CD14-positive monocyte (primary cell): ENCODE measurements around the gene CDH12. TPM values are rescaled to one million over a fixed set of nuclear protein-coding genes. Genes with fewer than 3 reads are reported as not detected.

Experiments
- DNase-seq, 3 donors: peaks; one replicate each; pipeline ENCODE4 v3.0.0-alpha.2; 2011 to 2022
- H2AFZ ChIP-seq: 2 replicates; pipeline ENCODE4 v1.6.0; 2012; ENCODE audit warnings: mild to moderate bottlenecking, low read depth, low read length, inconsistent platforms; ENCODE audit not compliant: insufficient read depth, poor library complexity, severe bottlenecking
- H3K27ac ChIP-seq, 2 donors: 1 replicate in 1 of 2; 2 replicates in 1 of 2; pipeline ENCODE4 v1.5.1; 2012 to 2013; ENCODE audit warnings: low read length in 2 of 2, control low read depth in 1 of 2, inconsistent platforms in 1 of 2, low read depth in 1 of 2, mild to moderate bottlenecking in 1 of 2
- H3K27me3 ChIP-seq, 2 donors: one replicate each; pipeline versions ENCODE4 v1.6.0 to v1.6.1; 2011 to 2013; ENCODE audit warnings: low read length in 2 of 2; ENCODE audit not compliant: control insufficient read depth in 2 of 2, insufficient read depth in 2 of 2
- H3K36me3 ChIP-seq, 2 donors: replicated peaks in 1 of 2; 1 replicate in 1 of 2; 2 replicates in 1 of 2; pipeline versions ENCODE4 v1.5.1 to v1.6.1; 2012 to 2013; ENCODE audit warnings: low read length in 2 of 2, control low read depth in 1 of 2, inconsistent platforms in 1 of 2, mild to moderate bottlenecking in 1 of 2; ENCODE audit not compliant: insufficient read depth in 2 of 2, control insufficient read depth in 1 of 2
- H3K4me1 ChIP-seq, 2 donors: 1 replicate in 1 of 2; 2 replicates in 1 of 2; pipeline versions ENCODE4 v1.5.1 to v1.6.1; 2012 to 2013; ENCODE audit warnings: low read length in 2 of 2, control low read depth in 1 of 2, inconsistent platforms in 1 of 2, mild to moderate bottlenecking in 1 of 2, moderate library complexity in 1 of 2; ENCODE audit not compliant: insufficient read depth in 2 of 2, control insufficient read depth in 1 of 2
- H3K4me2 ChIP-seq: replicated peaks from 2 replicates; pipeline ENCODE3; 2012; ENCODE audit warnings: low read length, moderate library complexity, mild to moderate bottlenecking; ENCODE audit not compliant: poor library complexity, severe bottlenecking; ENCODE audit errors: extremely low read depth
- H3K4me3 ChIP-seq, 3 experiments: fragments of 200-600 bp in 1 of 3; sonication (generic) in 1 of 3; replicated peaks in 1 of 3; 1 replicate in 2 of 3; 2 replicates in 1 of 3; pipeline ENCODE4 v1.5.1; 2011 to 2013; ENCODE audit warnings: low read length in 3 of 3, mild to moderate bottlenecking in 3 of 3, control low read depth in 2 of 3, low read depth in 2 of 3, inconsistent platforms in 1 of 3, moderate library complexity in 1 of 3
- H3K79me2 ChIP-seq: 2 replicates; pipeline ENCODE4 v1.6.0; 2012; ENCODE audit warnings: mild to moderate bottlenecking, control low read depth, inconsistent platforms, low read length, moderate library complexity; ENCODE audit not compliant: insufficient read depth
- H3K9ac ChIP-seq: 2 replicates; pipeline ENCODE4 v1.6.0; 2017; ENCODE audit warnings: low read length, mild to moderate bottlenecking; ENCODE audit not compliant: insufficient read depth, poor library complexity, severe bottlenecking
- H3K9me3 ChIP-seq, 2 donors: replicated peaks in 1 of 2; 1 replicate in 1 of 2; 2 replicates in 1 of 2; pipeline versions ENCODE4 v1.5.1 to v1.6.1; 2012 to 2013; ENCODE audit warnings: low read length in 2 of 2, control low read depth in 1 of 2; ENCODE audit not compliant: control insufficient read depth in 1 of 2, insufficient read depth in 1 of 2
- H4K20me1 ChIP-seq: 2 replicates; pipeline ENCODE4 v1.6.0; 2012; ENCODE audit warnings: mild to moderate bottlenecking, low read length, control low read depth, moderate library complexity; ENCODE audit not compliant: insufficient read depth
- H3K27ac Mint-ChIP-seq, 7 donors: one replicate each; pipeline ENCODE4 v1.8.0; 2020; ENCODE audit warnings: mild to moderate bottlenecking in 7 of 7, mixed read lengths in 7 of 7, moderate library complexity in 6 of 7, inconsistent platforms in 2 of 7
- H3K27me3 Mint-ChIP-seq, 3 donors: one replicate each; pipeline ENCODE4 v1.8.0; 2021 to 2022; ENCODE audit warnings: low read depth in 3 of 3, mild to moderate bottlenecking in 3 of 3, mixed read lengths in 3 of 3, moderate library complexity in 3 of 3, inconsistent platforms in 1 of 3
- H3K36me3 Mint-ChIP-seq, 2 donors: one replicate each; pipeline ENCODE4 v1.8.0; 2020; ENCODE audit warnings: mixed read lengths in 2 of 2, inconsistent platforms in 1 of 2, mild to moderate bottlenecking in 1 of 2
- H3K4me1 Mint-ChIP-seq: one replicate; pipeline ENCODE4 v1.8.0; 2020; ENCODE audit warnings: mild to moderate bottlenecking, mixed read lengths
- H3K4me3 Mint-ChIP-seq, 2 donors: one replicate each; pipeline ENCODE4 v1.8.0; 2020; ENCODE audit warnings: mild to moderate bottlenecking in 2 of 2, mixed read lengths in 2 of 2, moderate library complexity in 1 of 2
- H3K9me3 Mint-ChIP-seq, 7 donors: one replicate each; pipeline ENCODE4 v1.8.0; 2020 to 2022; ENCODE audit warnings: mixed read lengths in 7 of 7, mild to moderate bottlenecking in 6 of 7, moderate library complexity in 6 of 7, inconsistent platforms in 2 of 7
- WGBS: methylation state at CpG from one replicate; pipeline ENCODE4 v1.1.5; 2013; ENCODE audit warnings: missing lambda C conversion rate; ENCODE audit not compliant: insufficient coverage; 5-methylcytosine and 5-hydroxymethylcytosine counted together
- intact Hi-C, 2 donors: fragments of 100-400 bp; cut with micrococcal nuclease; formaldehyde crosslinking; loops; one replicate each; pipeline versions ENCODE4 v1.15.0 to v1.15.1; 2023
- polyA plus RNA-seq, 3 donors: library from polyadenylated mRNA; depleted of rRNA in 1 of 3; unstranded in 2 of 3; stranded (reverse) in 1 of 3; fragments of 300-500 nt in 2 of 3; fragments of >200 nt in 1 of 3; fragmentation: Illumina TruSeq in 2 of 3; gene quantifications; 1 replicate in 2 of 3; 2 replicates in 1 of 3; pipeline ENCODE4 v1.2.3, GENCODE V29; 2012 to 2021
- TF ChIP-seq, protein P1 (sequence below): fragments of 200-600 bp; IDR thresholded peaks from one replicate; pipeline ENCODE4 v1.8.0; 2022; ENCODE audit warnings: antibody characterized with exemption, mild to moderate bottlenecking

The CDH12 gene
- polyA plus RNA-seq, 3 donors = not detected

DNA sequence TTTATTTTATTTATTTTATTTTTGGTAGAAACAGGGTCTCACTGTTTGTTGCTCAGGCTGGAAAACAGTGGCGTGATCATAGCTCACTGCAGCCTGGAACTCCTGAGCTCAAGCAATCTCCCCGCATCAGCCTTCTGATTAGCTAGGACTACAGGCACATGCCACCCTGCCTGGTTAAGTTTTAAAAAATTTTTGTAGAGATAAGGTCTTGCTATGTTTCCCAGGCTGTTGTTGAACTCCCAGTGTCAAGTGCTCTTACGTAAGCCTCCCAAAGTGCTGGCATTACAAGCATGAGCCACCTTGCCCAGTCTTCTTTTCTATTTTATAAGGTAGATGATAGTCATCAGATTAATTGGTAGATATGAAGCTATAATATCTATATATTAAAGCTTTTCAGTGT lies 382.7 kb downstream of the CDH12 start:
- intact Hi-C loops = no loop called here
- 100% methylated on average over 2 of the region's 3 CpGs for WGBS

GRCh38 chr5:22465616-22466015 lies 387.5 kb downstream of the CDH12 start:
- no peaks in the 10 kb centered on the region for H3K4me1 Mint-ChIP-seq
- Histone ChIP-seq H3K27ac (no peak overlapping the region), H3K4me1 (no peaks in the 10 kb centered on the region), H3K4me2 (no peak overlapping the region), H3K36me3 (no peaks in the 10 kb centered on the region), H3K27me3 (no peaks in the 10 kb centered on the region), H3K9ac (no peak overlapping the region), H4K20me1 (no peaks in the 10 kb centered on the region), H2AFZ (no peak overlapping the region), H3K9me3 (no peaks in the 10 kb centered on the region), H3K79me2 (no peaks in the 10 kb centered on the region), H3K4me3 (no peak overlapping the region)
- 80% methylated on average over 1 of the region's 1 CpG for WGBS
- TF ChIP-seq, protein P1, sequence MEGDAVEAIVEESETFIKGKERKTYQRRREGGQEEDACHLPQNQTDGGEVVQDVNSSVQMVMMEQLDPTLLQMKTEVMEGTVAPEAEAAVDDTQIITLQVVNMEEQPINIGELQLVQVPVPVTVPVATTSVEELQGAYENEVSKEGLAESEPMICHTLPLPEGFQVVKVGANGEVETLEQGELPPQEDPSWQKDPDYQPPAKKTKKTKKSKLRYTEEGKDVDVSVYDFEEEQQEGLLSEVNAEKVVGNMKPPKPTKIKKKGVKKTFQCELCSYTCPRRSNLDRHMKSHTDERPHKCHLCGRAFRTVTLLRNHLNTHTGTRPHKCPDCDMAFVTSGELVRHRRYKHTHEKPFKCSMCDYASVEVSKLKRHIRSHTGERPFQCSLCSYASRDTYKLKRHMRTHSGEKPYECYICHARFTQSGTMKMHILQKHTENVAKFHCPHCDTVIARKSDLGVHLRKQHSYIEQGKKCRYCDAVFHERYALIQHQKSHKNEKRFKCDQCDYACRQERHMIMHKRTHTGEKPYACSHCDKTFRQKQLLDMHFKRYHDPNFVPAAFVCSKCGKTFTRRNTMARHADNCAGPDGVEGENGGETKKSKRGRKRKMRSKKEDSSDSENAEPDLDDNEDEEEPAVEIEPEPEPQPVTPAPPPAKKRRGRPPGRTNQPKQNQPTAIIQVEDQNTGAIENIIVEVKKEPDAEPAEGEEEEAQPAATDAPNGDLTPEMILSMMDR = no peak
- DNase-seq = no peak
- no peak overlapping the region for H3K4me3 Mint-ChIP-seq
- no peaks in the 10 kb centered on the region for H3K27me3 Mint-ChIP-seq
- intact Hi-C loops = no loop called here
- H3K27ac Mint-ChIP-seq = no peak overlapping the region
- H3K36me3 Mint-ChIP-seq = no peaks in the 10 kb centered on the region
- H3K9me3 Mint-ChIP-seq = peaks cover 0 to 7% (median under 1%) of the 10 kb centered on the region in 7 donors

More for the DNA sequence above, 382.7 kb downstream of the CDH12 start:
- no peak overlapping the region for H2AFZ ChIP-seq
- no peak overlapping the region for H3K4me3 Mint-ChIP-seq
- H3K9ac ChIP-seq = no peak overlapping the region
- H3K27ac Mint-ChIP-seq = no peak overlapping the region
- H3K27me3 Mint-ChIP-seq = no peaks in the 10 kb centered on the region
- H3K4me1 Mint-ChIP-seq = no peaks in the 10 kb centered on the region
- no peaks in the 10 kb centered on the region for H3K27me3 ChIP-seq
- TF ChIP-seq, protein P1 = no peak
- no peaks in the 10 kb centered on the region for H3K79me2 ChIP-seq
- H3K4me1 ChIP-seq = no peaks in the 10 kb centered on the region
- DNase-seq = no peak
- H3K27ac ChIP-seq = no peak overlapping the region
- H4K20me1 ChIP-seq = no peaks in the 10 kb centered on the region
- no peak overlapping the region for H3K4me2 ChIP-seq
- H3K4me3 ChIP-seq = no peak overlapping the region
- peaks cover 0 to 4% (median 2%) of the 10 kb centered on the region in 7 donors for H3K9me3 Mint-ChIP-seq
- no peaks in the 10 kb centered on the region for H3K9me3 ChIP-seq
- no peaks in the 10 kb centered on the region for H3K36me3 Mint-ChIP-seq
- no peaks in the 10 kb centered on the region for H3K36me3 ChIP-seq
